Activated effector memory CD4-positive, alpha-beta T cell treated with Interleukin-2 at 50 U/mL for 16 hours (primary cell): ENCODE measurements around the gene FGF18.

Source experiments
- DNase-seq: peaks from one replicate; pipeline ENCODE4 v3.0.0-alpha.2; 2020

FGF18 gene

GRCh38 chr5:171445644-171446516 is 26.4 kb downstream of the FGF18 start:
- DNase-seq, result no peak

- DNase-seq, result no peak
These were observed 27.8 kb downstream of the FGF18 start for GRCh38 chr5:171447226-171447625.

GRCh38 chr5:171449426-171449825 is 30.0 kb downstream of the FGF18 start:
- no peak for DNase-seq

- DNase-seq, result no peak
These were observed 31.2 kb downstream of the FGF18 start for GRCh38 chr5:171450423-171451331.

DNA sequence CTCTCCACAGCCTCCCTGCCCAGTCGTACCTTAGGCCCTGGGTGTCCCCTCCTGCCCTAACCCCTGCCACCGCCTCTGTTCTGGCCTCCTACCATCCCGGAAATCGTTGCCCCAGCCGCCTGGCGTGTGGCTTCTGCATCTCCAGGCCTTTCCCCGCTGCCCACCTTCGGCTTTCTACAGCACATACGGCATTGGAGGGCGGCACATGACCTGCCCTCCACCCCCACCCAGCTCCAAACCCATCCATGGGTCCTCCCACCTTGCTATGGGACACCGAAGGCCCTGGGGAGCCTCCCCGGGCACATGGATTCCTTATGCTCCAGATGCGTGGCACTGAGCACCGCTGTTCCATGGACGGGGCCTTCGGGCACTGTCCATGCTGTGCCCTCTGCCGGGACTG is 32.0 kb downstream of the FGF18 start:
- DNase-seq, result no peak

DNA sequence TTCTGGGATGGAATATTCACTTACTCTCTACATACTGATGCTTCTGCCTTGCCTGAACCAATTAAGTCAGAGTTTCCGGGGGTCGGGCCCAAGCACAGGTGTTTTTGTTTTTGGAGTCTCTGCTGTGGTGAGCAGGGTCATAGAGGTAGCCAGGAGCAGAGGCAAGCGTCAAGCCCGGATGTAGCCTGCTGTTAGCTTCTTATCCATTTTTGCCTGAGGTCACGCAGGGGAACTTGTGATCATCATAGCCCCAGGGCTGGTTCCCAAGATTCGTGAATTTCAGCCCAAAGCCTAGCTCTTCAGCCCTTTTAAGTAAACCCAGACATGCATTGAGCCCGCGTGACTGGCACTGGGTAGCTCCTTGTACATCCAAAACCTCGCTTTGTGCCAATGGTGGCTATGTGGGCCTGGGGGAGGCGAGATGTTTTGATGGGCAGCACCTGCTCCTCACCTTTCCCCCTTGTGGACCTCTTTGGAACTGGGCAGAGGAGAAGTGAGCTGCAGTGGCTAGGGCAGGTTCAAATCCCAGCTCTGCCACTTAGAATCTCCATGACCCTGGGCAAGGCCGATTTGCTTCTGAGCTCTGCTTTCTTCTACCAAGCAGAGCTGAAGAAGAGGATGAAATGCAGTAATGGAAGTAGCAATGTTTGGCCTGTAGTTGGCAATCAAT is 33.7 kb downstream of the FGF18 start:
- DNase-seq, result no peak

- no peak for DNase-seq
These were observed 34.5 kb downstream of the FGF18 start for GRCh38 chr5:171453988-171454387.

DNA sequence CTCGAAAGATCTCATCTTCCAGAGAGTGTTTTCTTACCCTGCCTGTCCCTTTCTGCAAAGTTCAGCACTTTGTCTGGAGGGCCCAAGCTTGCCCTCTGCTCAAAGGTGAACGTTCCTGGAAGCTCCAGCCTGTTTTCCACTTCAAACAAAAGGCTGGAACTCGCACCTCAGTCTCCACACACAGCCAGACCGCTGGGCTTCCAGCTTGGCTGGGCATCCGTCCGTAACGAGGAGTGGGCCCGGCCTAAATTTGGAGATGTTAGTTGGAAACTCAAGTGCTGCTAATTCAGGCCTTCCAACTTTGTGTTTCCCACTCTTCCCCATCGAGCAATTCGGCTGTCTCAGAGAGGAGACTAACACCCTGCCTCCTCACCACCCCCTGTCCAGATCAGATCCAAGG is 35.1 kb downstream of the FGF18 start:
- no peak for DNase-seq

DNA sequence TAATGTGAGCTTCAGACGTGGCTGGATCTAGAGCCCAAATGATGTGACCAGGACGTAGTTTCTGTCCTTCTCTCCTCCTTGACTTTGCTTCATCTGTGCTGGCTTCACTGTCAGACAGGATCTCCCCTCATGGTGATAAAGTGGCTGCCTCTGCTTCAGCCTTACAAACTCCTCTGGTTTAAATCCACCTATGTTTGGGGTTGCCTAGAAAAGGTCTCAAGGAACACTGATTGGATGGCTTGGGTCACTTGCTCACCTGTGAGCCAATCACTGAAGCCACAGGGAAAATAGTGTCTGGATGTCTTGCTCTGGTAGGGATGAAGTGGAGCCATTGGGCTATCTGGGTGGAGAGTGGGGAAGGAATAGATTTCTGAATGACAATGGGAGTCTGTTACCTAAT is 36.1 kb downstream of the FGF18 start:
- DNase-seq, result no peak

DNA sequence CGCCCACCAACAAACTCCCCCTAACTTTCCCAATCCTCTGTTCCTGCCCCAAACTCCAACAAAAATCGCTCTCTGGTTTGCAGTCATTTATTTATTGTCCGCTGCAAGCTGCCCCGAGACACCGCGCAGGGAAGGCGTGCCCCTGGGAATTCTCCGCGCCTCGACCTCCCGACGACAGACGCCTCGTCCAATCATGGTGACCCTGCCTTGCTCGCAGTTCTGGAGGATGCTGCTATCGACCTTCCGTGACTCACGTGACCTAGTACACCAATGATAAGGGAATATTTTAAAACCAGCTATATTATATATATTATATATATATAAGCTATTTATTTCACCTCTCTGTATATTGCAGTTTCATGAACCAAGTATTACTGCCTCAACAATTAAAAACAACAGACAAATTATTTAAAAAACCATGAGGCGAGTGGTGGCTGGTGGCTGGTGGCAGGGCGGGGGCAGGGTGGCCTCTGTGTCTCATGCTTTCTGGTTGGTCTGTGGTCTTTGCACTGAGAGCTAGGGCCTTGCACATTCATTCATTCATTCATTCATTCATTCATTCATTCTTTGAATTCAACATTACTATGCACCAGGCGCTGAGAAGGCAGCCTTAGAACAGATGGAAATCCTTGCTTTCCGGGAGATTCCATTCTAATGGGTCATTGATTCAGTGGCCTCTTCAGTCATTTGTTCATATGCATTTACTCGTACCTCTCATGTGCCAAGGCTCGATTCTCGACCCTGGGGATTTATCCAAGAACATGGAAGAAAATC is 37.9 kb downstream of the FGF18 start:
- DNase-seq, result no peak

DNA sequence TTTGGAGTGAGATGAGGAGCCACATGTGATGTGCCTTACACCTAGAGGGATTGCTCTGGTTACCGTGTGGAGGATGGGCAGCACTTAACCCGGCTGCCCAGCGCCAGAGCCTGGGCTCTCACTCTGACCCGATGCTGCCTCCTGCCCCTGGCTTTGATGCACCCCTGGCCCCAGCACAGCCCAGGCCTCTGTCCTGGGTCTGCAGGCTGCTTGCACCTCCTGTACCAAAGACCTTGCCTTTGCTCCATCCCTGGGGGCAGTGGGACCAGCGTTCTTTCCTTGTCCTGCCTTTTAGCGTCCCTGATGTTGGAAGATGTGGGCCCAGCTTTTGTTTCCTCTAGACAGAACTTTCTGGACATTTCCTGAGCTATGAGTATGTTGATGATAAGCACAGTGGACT is 40.4 kb downstream of the FGF18 start:
- DNase-seq, result no peak

DNA sequence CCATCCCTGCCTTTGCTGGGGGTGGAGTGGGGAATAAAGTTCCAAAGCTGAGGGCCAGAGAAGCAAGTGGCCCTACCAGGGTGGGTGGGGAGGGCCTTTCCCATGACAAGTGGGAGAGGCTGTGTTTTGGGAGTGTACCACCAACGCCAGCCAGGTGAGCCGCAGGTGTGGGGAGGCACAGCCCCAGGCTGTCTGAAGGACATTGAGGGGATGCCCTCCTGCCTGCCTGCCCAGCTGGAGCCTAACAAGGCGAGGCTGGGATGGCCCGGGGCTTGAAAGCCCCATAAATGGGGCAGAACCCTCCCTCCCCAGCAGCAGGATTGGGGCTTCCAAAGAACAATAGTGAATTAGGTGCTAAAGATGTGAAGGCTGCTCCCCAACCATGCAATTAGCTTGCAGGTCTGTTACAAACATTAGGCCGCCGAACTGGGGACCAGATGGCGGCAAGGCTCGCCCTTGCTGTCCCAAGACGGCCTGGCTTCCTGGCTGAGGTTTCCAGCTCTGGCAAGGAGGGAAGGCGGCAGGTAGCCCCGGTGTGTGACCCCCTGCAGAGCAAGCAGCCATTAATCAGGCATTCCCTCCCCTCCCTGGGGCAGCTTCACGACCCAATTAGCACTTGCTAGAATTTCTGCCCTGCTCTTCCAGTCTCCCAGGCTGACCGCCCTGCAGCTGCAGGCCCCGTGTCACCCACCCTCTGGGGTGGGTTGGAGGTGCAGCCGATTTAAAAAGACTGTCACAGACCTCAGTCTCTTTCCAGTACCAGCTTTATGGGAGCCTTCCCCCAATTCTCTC is 42.9 kb downstream of the FGF18 start:
- no peak for DNase-seq

DNA sequence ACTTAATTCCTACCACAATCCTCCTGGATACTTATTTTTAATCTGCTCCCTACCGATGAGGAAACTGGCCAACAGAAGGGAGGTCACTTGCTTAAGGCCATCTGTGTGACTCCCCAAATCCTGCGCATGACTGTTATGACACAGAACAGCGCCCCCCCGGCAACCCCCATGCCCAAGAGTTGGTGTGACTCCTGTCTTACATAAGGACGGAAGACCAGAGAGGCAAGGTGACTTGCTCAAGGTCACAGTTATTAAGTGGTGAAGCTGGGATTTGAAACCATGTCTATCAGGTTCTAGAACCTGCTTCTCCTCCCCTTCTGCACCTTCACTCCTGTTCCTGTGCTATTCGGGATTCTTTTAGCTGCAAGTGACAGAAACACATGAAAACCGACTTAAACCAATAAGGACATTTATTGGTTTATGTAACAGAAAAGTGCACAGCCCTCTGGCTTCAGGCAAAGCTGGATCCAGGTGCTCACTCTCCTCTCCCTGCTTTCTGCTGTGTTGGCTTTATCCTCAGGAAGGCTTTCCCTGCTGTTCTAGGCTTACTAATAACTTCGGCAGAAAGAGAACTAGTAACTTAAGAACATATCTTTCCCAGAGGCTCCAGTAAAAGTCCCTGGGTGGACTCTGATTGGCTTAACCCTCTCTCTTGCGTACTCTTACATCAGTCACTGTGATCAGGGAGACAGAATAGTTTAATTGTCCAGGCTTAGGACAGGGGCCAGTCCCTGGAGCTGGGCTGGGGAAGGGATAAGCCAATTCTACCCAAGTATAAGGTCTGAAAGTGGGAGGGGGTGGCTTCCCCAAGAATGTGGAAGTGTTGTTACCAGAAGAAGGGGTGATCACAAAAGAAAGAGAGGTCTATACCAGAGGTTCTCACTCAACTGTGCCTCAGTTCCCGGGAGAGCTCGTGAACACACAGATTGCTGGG is 43.7 kb downstream of the FGF18 start:
- no peak for DNase-seq

DNA sequence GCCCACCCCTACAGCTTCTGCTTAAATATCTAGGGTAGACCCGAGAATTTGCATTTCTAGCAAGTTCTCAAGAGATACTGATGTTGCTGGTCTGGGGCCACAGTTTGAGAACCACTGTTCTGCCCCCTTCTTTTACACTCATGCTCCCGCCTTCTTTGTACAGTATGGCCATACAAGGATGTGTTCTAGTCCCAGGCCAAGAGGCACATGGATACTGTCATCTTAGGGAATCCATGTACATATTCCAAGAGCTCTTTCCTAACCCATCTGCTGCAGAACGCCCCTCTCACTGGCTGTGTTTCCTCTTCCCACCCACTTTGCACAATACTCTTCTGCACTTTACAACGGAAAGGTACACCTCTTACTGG is 44.4 kb downstream of the FGF18 start:
- DNase-seq, result no peak

DNA sequence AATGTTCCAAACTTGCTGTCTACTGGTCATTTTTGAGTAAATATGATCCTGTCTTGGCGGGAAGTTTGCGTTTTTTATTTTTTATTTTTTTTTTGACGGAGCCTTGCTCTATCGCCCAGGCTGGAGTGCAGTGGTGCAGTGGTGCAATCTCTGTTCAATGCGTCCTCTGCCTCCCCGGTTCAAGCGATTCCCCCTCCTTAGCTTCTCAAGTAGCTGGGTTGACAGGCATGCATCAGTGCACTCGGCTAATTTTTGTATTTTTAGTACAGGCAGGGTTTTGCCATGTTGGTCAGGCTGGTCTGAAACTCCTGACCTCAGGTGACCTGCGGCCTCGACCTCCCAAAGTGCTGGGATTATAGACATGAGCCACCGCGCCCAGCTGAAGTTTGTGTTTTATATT is 45.4 kb downstream of the FGF18 start:
- DNase-seq, result no peak

GRCh38 chr5:171467107-171467506 is 47.7 kb downstream of the FGF18 start:
- DNase-seq, result no peak

DNA sequence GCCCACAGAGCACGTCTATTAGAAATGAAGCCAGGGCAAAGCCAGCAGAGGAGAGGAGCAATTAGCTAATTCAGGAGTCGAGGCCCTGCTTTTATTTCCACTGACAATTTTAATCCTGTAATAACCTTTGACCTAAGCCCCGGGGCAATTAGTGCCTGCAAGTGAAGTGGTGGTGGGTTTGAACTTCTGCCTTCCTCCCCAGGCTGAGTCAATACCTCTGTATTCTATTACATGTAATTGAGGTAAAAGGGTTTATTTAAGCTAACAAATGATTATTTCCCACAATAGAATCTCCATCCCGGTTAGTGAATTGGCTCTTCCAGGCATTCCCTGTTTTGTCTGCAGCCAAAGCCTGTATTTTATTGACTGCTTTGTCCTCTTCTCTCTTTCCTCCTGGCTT is 49.9 kb downstream of the FGF18 start:
- DNase-seq, result no peak

- no peak for DNase-seq
These were observed 51.0 kb downstream of the FGF18 start for GRCh38 chr5:171470420-171470819.

GRCh38 chr5:171474230-171474813 is 54.9 kb downstream of the FGF18 start:
- DNase-seq, result no peak

GRCh38 chr5:171475596-171475995 is 56.1 kb downstream of the FGF18 start:
- DNase-seq, result no peak
